HG02852 (cell line): Measurements from ENCODE around the gene SCIN.
"Not testable (repeated sequence)": the region's sequence is repeated elsewhere in the genome, so short reads cannot be mapped to it uniquely, and the experiment has no call there.

Experiments used
- ATAC-seq: cut with Tn5 transposase; IDR thresholded peaks from one replicate; pipeline ENCODE4 v1.9.1; 2021; ENCODE audit warnings: mild to moderate bottlenecking, moderate library complexity; ENCODE audit not compliant: unreplicated experiment

SCIN gene

DNA sequence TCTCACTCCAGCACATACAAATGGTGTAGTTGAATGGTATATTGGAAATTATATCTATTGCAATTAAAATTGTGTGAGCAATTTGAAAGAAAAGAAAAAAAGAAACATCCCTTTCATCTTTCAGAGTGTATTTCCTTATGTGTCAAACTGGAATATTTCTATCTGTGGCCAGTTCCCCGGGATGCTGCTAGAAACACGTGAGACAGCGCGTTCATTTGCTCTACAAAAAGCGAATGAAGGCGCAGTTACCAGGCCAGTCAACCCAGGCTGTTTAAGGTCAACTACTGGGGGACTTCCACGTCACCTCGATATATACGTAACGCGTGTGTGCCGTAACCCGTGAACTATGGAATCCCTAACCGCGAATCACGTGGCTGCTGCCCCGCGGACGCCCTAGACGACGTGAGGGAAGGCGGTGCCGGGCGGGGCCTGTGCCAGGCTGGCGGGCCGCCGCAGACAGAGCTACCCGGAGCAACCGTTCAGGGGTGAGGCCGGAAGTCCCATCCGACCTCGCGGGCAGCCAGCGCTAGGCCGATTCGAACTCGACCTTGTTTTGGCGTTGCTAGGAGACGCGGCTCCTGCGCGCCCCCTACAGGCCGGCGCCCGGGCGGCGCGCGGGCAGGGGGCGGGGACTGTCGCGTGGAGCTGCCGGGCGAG lies 115.8 kb downstream of the SCIN start:
- ATAC-seq, result peak; percentile 85

DNA sequence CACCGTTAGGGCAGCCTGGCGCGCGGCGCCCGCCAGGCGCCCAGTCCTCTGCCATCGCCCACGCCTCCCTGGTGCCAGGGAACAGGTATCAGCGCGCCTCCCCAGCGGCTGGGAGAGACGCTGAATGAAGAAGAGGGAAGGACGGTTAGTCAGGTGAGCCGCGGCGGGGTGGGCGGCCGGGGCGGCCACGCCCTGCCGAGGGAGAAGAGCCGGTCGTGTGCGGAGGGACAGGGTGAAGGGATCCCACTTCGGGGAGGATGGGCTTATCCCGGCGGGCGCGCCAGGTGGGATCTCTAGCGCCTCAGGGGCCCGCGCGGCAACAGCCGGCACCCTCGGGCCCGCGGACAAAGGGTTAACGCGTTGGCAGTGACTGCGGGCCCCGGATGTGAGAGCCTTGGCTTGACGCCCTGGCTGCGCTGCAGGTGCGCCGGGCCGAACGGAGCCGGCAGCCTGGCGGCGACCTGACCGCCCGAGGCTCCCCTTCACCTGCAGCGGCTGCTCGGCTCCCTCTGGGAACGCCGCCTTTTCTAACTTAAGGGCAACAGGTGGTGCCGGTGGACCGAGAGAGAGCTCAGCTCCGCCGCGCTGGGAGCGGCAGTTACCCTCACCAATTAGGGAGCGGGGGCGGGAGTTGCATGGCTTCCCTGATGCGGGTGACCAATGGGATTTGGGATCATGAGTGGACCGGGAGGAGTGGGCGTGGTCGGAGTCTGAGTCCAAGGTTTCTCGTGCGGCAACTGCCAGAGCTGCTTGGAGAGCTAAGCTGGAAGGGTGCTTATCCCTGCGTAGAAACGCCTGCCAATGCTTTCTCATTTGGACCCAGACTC lies 116.6 kb downstream of the SCIN start, which contains the start of gene ARL4A:
ARL4A (plus strand) TSS at position 743 of the 827 bp plus-strand sequence. CDS start 622 bp downstream, outside the sequence.
- ATAC-seq, result peak; percentile 80

DNA sequence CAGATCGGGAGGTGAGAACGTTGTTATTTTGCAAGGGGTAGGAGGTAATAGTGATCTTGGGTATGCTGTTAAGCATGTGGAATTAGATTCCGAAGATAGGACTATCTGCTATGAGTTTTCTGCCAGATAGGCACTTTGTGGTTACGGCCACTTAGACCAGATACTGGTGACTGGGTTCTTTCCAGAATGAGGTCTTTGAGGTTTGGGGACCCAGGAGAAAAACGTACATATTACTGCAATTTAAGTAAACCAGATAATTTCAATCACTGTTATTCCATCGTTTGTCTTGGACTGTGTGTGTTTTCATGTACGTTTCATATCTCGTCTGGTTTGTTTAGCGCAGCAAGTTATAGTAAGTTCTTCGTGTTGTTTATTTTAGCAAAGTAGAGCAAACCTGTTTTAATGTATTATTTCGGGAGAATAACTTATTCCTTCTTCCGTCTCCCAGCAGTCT lies 117.2 kb downstream of the SCIN start:
- ATAC-seq, result no peak

DNA sequence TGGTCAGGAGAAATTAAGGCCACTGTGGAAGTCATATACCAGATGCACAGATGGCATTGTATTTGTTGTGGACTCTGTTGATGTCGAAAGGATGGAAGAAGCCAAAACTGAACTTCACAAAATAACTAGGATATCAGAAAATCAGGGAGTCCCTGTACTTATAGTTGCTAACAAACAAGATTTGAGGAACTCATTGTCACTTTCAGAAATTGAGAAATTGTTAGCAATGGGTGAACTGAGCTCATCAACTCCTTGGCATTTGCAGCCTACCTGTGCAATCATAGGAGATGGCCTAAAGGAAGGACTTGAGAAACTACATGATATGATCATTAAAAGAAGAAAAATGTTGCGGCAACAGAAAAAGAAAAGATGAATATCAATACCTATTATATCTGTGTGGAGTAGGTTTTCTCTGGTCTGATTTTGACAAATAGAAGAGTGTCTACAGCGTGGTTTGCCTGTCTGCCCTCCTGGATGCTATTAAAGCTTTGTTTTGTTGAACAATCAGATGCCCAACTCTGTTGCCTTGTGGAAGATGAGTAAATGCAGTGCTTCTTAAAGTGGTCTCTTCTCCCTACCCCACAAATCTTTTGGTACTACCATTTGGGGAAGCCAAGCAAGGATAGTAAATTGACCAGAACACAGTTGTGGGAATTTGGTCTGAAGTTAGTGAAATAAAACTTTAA lies 118.1 kb downstream of the SCIN start:
- not testable (repeated sequence) for ATAC-seq

DNA sequence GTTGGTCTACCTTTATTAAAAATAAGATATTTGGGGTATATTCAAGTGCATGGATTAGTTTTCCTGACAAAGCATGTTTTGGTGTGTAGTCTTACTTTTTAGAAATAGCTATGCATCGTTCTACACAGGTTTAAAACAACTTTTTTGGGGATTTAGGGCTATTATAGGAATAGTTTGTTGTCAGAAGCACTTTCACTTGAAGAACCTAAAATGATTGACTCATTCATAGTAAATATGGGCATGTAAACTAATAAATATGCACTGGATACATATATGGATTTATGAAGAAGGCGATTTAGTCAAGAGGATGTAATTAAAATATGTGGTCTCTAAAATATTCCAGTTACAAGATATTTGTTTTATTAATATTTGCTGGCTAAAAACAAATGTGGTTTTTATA lies 118.9 kb downstream of the SCIN start:
- no peak for ATAC-seq

DNA sequence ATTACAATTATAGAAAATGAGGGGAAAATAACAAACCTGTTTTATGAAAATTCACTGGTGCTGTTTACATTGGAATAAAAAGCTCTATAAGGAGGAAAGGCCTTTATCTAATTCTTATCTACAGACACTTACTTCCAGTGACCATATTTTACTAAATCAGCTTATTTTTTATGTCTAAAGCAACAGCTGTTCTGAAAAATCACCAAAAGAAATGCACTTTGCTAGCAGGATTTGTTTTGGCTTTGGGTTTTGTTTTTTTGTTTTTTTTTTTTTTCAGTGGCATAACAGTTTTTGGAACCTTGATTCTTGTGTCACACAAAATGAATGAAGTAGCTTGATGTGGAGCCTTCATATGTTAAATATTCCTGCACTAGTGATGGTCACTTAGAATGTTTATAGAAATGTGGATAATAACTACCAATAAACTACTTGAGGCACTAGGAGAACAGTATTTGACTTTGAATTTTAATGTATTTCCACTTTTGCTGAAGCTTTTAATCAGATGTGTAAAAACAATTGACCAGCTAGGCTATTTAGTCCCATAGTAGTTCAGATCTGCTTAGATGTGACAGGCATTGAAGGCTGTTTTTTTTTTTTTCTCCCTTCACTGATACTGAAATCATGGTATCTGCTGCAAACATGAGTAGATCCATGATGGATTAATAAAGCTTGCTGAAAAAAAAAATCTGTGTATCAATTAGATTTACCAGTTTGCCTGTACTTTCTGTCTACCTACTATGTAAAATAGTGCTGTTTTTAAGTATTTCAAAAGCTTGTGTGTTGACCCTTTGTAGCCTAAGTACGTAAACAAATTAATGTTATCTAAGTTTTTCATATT lies 119.7 kb downstream of the SCIN start:
- ATAC-seq, result no peak

DNA sequence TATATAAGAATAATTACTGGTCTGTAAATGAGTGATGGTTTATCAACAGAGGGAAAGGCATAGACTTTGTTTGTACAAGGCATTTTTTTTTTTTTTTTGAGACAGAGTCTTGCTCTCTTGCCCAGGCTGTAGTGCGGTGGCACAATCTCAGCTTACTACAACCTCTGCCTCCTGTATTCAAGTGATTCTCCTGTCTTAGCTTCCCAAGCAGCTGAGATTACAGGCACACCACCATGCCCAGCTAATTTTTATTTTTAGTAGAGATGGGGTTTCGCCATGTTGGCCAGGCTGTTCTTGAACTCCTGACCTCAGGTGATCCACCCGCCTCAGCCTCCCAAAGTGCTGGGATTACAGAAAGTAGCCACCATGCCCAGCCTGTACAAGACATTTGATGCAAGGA lies 120.9 kb downstream of the SCIN start:
- not testable (repeated sequence) for ATAC-seq

DNA sequence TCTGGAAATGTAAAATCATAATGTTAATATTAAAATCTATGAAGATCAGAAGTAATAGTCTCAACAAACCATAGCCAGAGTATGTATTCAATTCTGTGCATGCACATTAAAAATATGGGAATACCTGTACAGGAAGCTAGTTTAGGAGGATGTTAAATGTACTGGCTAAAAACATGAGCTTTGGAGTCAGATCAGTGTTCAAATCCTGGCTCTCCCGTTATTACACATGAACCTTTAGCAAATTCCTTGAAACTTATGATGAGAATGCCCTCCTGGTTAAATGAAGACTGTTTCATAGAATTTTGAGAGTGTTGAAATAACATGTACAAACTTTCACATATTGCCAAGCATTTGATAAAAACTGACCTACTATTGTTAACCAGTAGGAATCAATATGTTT lies 121.5 kb downstream of the SCIN start:
- no peak for ATAC-seq

DNA sequence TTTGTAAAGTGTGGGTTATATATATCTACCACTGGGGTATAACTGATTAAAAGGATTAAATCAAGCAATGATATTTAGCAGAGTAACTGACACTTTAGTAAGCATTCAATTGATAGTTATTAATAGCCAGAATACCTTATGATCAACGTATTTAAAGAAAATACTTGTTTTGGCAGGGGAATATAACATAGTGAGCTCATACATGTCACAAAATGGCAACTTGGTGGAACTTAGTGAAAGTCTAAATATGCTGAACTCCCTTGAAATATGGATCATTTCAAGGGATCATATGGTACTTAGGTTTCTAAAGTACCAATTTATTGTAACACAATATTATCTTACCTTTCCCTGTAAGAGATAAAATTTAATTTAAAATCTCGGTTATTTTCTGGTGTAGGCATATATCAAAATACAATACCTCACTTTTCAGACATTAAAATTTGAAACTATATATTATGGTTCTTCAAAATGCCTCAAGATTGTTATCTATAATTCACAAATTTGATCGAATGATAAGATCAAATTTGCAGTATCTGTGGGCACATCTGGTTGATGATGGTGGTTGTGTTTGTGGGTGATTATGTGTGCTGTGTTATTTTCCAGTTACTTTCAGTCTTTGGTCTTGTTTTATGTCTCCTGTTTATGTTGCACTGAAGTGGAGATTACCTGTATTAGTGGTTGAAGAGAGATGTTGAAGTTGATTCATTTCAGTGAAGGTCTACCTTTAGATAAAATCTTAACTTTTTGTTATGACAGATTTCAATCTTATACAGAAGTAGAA lies 122.1 kb downstream of the SCIN start:
- no peak for ATAC-seq

DNA sequence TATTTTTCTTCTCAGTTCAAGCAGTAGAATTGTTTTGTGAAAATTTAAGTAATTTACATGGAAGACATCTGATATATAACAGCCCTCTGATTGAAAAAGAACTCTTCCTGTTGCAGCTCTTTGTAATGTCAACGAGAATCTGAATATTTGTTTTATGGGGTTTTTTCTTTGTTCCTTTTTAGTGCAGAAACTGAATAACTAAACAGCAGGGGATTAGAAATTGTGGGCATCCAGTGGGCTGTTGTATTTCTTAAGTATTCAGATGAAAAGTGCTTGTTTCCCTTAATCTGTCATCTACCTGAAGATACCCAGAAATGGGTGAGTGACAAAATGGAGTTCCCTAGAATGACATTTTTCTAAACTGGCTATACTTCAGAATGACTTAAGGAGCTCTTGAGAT lies 124.3 kb downstream of the SCIN start:
- no peak for ATAC-seq

DNA sequence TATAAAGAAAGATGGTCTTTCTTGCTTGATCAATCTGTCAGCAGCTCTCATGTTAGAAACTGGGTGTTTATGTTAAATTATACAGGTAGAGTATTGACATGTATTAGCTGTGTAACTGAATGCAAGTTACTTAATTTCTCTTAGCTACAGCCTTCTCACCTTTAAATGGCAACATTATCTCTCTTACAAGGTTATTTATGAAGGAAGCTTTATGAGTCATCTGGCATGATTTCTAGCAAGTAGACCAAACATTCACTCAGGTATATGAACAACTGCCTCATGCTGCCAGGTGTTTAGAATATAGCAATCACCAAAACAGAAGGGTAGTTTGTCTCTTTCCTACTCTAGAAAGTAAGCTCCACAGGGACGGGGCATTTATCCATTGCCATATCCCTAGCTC lies 125.4 kb downstream of the SCIN start:
- no peak for ATAC-seq

DNA sequence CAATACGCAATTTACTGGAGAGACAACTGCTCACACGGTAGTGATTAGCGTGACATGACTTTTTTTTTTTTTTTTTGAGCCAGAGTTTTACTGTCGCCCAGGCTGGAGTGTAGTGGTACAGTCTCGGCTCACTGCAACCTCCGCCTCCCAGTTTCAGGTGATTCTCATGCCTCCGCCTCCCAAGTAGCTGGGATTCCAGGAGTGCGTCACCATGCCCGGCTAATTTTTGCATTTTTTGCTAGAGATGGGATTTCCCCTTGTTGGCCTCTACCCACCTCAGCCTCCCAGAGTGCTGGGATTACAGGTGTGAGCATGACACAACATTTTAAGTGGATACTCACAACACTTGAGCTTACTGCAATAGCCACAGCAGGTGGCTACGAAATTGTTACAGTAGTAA lies 128.8 kb downstream of the SCIN start:
- ATAC-seq, result no peak

DNA sequence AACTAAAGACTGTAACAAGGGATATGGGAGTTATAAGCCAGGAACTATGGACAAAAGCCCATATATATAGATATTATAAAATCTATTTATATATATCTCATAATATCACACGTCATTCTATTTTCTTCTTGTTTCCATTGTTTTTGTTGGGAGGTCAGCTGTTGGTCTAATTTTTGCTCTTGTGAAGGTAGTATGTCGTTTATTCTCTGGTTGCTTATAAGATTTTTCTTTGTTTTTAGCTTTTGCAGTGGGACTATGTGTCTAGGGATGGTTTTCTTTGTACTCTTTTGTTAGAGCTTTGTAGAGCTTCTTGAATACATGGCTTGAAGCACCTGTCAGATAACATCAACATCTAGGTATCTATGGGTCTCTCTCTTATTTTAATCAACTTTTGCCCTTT lies 130.9 kb downstream of the SCIN start:
- ATAC-seq, result no peak

DNA sequence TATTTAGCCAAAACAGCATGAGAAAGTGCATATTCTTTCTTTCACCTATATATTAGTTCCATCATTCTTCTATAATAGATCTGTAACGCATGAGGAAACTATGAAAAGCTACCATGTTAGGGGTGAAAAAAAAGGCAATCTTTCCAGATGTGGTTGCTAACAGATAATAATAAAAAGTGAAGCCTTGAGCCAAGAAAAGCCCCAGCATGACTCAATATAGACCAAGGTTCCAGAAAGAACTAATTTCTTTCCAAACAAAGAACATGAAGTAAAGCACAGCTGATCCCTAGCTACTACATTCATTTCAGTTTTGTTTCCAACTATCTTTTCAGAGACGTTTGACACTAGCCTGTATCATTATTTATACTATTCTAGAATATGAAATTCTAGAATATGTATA lies 133.4 kb downstream of the SCIN start:
- no peak for ATAC-seq

DNA sequence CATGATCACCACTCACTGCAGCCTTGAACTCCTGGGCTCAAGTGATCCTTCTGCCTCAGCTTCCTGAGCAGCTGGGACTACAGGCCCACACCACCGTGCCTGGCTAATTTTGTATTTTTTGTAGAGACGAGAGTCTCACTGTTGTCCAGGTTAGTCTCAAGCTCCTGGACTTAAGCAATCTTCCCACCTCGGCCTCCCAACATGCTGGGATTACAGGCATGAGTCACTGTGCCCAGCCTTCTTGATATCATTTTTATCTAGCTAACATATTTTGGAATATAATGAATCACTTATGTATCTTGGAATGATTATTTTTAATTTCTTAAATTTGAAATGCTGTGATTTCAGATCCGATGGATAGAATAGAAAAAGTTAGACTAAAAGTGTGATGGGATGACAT lies 135.4 kb downstream of the SCIN start:
- ATAC-seq, result no peak

DNA sequence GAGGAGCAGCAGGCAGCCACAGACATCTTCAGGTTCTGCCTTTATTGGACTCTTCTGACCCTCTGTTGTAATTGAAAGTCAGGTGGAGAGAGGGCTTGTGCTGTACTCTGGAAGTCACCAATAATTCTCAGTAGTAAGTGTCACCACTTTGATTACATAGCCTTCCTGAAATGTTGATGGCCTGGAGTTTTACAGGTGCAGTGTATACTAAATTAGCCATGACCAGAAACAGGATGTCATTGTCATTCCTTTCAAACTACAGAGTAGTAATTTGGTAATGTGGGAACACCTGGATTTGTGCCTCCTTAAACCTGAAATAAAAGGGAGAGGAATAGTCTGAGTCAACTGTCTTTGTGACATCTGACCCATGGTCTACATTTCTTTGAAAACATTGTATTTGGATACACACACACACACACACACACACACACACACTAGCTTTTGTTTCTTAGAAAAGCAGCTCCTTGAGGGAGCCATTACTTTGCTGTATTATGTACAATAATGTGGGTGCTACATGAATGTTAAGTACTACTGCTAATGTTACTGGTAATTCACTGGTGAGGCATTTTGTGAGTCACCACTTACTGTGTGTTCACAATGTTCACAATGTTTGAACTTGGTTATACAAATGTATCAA lies 136.5 kb downstream of the SCIN start:
- ATAC-seq, result no peak

DNA sequence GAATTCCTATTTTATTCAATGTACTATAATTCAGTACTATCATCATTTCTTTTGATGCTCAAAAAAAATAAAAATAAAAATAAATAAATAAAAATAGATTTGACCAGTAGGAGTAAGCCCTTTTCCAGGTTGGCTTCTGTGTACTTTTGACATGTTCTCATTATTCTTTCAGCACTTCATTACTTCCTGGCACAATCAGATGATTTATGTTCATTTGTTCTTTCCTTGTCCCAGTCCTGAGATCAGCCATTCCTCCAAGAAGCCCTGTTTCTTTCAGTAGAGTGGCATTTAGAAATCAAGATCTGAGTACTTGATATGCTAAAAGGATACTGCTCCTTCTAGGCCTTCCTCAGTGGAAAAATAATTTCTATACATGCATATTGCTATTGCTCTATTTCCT lies 137.8 kb downstream of the SCIN start:
- no peak for ATAC-seq
